GM18861 (cell line): ENCODE results near the gene KHNYN.
"Not testable (repeated sequence)": the region's sequence is repeated elsewhere in the genome, so short reads cannot be mapped to it uniquely, and the experiment has no call there.

Experiments used
- ATAC-seq: cut with Tn5 transposase; IDR thresholded peaks from one replicate; pipeline ENCODE4 v1.9.1; 2021; ENCODE audit not compliant: unreplicated experiment

The KHNYN gene

GRCh38 chr14:24437020-24437735 lies 7.4 kb downstream of the KHNYN start:
- no peak for ATAC-seq

GRCh38 chr14:24437736-24438067 lies 7.9 kb downstream of the KHNYN start:
- no peak for ATAC-seq

DNA sequence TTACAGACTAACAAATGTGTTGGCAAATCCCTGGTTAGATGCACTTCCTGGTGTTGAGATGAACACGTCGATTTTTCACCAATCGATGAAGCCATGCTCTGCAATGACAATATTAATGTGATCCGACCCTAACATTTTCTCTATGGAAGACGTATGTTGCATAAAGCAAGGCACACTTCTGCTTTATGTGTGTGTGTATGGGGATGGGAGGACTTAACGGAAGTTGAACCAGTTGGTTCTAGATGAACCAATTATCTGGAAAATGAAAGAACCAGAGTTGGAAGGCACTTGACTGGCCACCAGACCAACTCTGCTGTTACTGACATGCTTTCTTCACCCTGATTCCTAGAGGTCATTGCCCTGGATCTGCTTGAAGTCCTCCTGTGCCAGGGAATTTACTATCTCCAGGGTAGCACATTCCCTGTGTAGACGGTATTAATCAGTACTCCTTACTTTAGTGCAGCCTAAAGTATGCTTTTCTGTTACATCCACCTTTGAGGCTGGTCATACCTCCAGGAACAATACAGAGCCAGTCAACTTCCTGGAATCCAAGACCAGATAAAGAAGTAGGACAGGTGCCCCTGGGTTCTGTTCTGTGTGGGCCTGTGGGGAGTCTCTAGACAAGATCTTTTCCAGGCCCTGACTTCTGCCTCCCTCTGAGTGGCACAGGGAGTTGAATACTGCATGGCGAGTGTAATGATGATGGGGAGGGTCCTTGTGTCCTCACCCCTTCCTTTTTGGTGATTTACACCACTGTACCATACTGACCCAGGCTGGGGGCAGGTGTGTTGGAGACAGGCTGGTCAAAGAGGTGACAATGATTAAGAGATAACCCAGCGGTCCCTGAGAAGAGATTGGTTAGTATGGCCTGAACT lies 8.7 kb downstream of the KHNYN start:
- no peak for ATAC-seq

- ATAC-seq: no peak
Observed at GRCh38 chr14:24439257-24439656, 9.5 kb downstream of the KHNYN start.

DNA sequence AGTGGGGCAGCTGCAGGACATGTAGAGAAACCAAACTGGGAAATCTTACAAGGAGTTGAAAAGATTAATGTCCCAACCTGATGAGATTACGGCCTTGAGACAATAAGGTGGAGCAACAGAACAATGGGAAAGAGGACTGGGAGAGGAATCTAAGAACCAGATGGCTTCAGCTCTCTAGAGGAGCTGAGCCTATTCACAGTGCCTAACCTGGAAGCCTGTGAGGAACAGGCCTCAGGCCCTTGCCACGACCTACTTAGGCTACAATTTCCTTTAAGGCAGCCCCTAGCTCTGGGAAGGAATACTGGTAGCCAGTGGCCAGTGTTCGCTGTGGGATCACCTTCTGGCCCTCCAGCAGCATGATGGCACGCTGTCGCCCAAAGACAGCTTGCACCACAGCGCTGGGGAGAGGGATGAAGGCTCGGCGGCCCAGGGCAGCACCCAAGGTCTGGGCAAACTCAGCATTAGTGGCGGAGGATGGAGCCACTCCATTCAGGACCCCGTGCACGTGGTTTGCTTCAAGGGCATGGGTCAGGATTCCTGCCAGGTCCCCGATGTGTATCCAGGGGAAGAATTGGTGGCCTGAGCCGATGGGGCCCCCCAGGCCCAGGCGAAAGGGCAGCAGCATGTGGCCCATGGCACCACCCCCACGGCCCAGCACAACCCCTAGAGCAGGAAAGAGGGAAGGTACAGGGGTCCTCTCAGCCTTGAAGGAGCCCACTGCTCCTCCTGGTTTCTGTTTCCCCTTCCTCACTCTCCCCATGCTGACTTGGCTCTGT lies 10.3 kb downstream of the KHNYN start:
- no peak for ATAC-seq

DNA sequence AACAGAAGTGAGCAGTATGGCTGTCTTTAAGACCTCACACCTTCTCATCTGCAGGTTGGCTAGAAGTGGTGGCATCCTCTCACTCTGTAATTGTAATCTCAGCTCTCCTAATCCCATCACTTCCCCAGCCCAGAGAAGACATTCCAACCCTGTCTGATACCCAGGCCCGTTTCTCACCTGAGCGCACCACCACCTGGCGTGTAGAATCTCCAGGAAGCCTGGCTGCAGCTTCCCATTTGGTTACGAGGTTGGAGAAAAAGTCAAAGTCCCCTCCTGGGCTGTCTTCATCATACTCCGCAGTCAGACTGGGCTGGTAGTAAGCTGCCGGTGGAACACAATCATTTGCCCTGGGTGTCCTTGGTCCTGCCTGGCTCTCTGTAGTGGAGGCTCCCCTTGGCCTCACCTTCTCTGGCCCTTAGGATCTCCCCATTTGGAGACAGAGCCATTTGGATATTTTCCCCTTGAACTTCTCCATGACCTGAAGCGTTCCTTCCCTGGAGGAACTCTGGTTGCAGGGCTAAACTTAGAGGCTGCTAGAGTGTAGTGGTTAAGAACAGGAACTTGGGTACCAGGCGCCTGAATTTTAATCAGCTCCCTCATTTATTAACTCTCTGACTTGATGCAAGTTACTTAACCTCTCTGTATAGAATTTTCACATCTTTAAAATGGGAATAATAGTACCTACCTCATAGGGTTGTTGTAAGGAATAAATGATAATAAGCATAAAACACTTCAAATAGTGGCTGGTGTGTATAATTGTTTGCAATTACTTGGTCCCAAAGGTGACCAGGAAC lies 11.0 kb downstream of the KHNYN start:
- ATAC-seq: no peak

DNA sequence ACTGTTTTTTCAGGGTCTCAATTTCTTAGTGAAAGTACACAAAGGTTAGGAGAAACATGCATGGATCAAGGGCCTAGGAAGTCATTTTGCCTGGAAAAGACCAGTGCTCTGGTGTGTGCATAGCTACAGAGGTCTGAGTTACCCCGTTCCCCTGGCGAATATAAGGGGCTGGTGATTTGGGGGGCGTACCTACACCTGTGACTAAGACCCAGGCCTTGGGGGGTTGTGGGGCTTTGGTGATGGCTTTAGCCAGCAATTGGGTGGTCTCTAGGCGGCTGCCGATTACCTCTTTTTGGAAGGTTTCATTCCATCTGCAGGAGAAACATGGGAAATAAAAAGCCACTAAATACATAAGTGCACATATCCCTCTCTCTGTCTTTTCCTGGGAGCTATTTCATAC lies 11.7 kb downstream of the KHNYN start:
- ATAC-seq: no peak

DNA sequence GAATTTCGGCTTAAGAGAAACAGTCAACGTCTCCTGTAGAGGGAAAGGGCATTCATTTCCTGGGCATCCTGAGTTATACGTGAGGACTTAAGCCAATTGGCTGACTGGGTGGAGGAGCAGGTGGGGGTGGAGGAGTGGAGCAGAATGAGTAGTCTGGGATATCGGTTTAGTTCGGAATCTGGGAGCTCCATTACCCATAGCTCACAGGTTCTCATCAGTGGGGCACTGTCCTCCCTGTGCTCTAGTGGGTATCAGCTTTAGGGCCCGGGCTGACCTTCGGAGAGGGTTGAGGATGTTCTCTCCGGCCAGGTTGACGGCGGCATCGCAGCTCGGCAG lies 12.1 kb downstream of the KHNYN start:
- ATAC-seq: no peak

DNA sequence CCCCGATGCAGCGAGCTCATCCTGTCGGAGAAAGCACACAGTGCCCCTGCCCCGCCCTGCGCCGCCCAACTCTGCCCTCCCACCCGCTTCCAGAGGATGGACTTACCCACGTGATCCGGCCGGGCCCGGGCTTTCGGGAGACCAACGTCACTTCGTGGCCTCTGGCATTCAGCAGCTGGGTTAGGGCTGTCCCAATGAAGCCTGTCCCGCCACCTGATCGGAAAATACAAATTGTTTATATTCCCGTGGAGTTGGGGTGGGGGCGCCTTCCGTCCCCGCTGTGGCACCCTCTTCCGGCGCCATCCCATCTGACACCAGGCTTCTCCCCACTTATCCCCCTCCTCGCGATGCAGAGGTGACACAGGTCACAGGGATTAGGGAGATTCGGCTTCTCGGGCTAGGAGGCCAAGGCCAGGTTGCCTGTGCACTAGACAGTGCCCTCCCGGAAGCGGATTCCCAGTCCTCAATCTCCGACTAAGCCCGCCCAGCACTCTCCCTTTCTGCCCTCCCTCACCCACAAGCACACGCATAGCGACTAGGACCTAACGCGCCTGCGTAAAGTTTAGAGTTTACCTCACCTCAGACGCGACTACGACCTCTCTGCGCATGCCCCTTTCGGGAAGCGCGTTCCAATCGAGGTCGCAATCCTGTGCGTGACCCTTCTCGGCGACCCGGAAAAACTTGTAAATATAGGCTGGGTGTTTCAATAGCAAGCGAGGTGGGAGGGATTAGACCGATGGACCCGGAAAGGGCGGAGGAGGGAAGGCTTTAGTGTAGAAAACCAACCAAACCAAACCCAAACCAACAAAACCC lies 12.7 kb downstream of the KHNYN start, which contains the start of gene SDR39U1:
Gene SDR39U1, minus strand, starts transcription at position 537 of the 813 bp plus-strand sequence. Its CDS starts 7 bp downstream, at position 530.
- peak; percentile 88 for ATAC-seq

- no peak for ATAC-seq
Observed at GRCh38 chr14:24443053-24443665, 13.4 kb downstream of the KHNYN start.

DNA sequence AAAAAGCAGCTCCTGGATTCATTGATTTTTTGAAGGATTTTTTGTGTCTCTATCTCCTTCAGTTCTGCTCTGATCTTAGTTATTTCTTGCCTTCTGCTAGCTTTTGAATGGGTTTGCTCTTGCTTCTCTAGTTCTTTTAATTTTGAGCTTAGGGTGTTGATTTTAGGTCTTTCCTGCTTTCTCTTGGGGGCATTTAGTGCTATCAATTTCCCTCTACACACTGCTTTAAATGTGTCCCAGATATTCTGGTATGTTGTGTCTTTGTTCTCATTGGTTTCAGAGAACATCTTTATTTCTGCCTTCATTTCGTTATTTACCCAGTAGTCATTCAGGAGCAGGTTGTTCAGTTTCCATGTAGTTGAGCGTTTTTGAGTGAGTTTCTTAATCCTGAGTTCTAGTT lies 21.1 kb downstream of the KHNYN start:
- not testable (repeated sequence) for ATAC-seq

DNA sequence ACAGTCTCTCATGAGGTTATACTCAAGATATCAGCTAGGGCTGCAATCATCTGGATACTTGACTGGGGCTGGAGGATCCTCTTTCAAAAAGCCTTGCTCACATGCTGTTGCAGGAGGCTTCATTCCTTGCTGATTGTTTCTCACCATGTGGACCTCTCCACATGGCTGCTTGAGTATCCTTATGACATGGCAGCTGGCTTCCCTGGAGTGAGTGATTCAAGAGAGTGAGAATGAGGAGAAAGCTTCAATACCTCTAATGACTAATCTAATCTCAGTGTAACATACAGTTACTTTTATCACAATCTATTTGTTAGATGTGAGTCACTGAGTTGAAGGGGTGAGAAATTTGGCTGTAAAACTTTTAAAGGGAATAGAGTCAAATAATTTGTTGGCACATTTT lies 27.2 kb downstream of the KHNYN start:
- ATAC-seq: no peak

DNA sequence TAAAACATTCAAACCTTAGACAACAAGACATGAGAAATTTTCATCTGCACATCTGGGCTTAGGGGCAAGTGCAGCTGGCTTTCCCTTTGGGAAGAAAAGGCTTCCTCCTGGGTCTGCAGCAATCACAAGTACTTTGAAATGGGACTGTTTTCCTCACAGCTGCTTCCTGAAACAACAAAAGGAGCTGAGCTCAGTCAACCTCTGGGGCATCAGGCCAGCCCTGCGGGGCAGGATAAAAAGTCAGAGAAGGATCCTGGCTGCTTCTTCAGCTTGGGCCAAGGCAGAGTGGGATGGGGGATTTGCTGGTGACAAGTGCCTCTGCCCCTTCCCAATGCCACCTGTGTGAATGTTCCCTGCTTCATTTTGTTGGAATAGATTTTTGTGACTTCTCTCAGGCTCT lies 29.0 kb downstream of the KHNYN start:
- no peak for ATAC-seq

- ATAC-seq: no peak
Observed at GRCh38 chr14:24459331-24459730, 29.6 kb downstream of the KHNYN start.

GRCh38 chr14:24461336-24461735 lies 31.6 kb downstream of the KHNYN start:
- no peak for ATAC-seq

GRCh38 chr14:24463017-24463883 lies 33.5 kb downstream of the KHNYN start:
- no peak for ATAC-seq

DNA sequence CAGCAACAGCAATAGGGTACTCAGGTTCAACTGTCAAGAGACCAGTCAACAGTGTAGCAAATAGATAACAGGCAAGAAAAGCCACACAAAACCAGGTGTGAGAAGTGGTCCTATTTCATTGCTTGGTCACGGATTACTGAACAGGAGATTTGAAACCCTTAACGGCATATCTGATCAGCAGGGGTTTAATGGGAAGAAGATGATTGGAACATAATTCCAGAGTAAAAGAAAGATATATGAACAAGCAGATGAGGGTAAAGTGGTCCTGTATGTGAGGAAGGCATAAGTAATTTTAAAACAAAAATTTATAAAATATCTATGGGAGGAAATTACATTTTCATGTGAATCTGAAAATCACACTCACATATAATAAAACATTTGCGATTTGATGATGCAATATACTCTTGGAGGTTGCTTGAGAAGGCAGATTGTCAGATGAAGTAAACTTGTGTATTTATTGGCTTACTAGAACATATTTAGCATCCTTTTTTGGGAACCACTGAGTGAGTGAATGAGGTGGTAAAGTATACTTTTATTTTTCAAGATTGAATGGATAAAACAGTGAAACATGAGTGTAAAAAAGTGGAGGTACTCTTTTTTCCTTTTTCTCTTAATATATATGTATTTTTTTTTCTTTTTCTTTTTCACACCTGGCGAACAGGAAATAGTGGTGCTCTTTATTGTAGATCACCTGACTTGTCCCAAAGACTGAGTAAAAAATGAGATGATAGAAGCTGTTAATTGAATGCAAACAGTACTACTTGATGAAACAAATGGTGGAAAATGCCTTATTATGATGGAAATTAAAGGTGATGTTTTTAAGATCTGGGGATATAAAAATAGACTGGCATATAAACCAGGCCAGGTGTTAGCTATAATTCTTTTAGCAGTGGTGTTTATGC lies 34.4 kb downstream of the KHNYN start:
- ATAC-seq: no peak

GRCh38 chr14:24465368-24465767 lies 35.6 kb downstream of the KHNYN start:
- no peak for ATAC-seq
